ENCODE measurements around the gene DDB1. TPM values are rescaled to one million over a fixed set of nuclear protein-coding genes. Genes with fewer than 3 reads are reported as not detected.

Gene DDB1
- total RNA-seq, 1 donor = 335 TPM

DNA sequence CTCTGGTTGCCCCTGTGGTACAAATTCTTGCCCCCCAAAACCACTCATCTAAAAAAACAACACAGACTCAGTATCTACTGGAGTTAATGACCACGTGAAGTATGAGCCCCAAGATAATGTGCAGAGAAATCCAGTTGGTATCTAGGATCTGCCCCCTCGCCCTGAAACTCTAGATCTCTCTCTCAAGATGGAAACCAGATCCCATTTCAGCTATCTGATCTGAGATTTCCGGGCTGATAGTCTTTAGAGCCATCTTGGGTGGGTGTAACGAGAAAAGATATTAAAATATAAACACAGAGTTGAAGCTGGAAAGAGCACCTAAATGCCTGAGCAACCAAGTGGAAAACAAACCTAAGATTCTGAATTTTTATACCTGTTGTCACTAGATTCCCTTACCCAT lies 23.8 kb downstream of the DDB1 start:
- H3K4me3 ChIP-seq (ENCODE audit: low read depth, low read length) = no peak overlapping the region
- no peak for TF ChIP-seq CTCF (IDR thresholded peaks at IDR 0.05; ENCODE audit: insufficient read depth, low read depth, low read length)
- no peak for DNase-seq (ENCODE audit: low read depth)

GRCh38 chr11:61307354-61307753 lies 25.6 kb downstream of the DDB1 start:
- no peak for DNase-seq (ENCODE audit: low read depth)
- H3K4me3 ChIP-seq (ENCODE audit: low read depth, low read length) = no peak overlapping the region
- no peak for TF ChIP-seq CTCF (IDR thresholded peaks at IDR 0.05; ENCODE audit: insufficient read depth, low read depth, low read length)

DNA sequence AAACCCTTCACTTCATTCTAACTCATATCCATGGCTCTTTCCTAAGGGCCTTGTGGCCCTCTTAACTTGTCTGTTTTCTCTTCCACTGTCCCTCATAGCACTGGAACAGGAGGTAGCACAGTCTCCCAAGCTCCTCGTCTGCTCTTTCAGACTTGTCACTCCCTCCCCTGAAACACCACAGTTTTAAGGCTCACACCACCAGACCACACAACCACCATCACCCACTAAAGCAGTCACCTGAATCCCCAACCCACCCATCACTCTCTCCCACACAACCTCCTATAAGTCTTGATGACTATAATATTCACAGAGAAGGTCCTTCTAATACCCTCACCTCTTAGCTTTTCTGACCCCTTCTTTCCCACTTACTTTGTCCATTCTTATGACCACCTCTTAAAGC lies 26.7 kb downstream of the DDB1 start:
- H3K4me3 ChIP-seq (ENCODE audit: low read depth, low read length) = no peak overlapping the region
- TF ChIP-seq CTCF (IDR thresholded peaks at IDR 0.05; ENCODE audit: insufficient read depth, low read depth, low read length) = no peak
- DNase-seq (ENCODE audit: low read depth) = no peak

GRCh38 chr11:61305417-61305816 lies 27.5 kb downstream of the DDB1 start:
- no peak overlapping the region for H3K4me3 ChIP-seq (ENCODE audit: low read depth, low read length)
- TF ChIP-seq CTCF (IDR thresholded peaks at IDR 0.05; ENCODE audit: insufficient read depth, low read depth, low read length) = no peak
- no peak for DNase-seq (ENCODE audit: low read depth)

DNA sequence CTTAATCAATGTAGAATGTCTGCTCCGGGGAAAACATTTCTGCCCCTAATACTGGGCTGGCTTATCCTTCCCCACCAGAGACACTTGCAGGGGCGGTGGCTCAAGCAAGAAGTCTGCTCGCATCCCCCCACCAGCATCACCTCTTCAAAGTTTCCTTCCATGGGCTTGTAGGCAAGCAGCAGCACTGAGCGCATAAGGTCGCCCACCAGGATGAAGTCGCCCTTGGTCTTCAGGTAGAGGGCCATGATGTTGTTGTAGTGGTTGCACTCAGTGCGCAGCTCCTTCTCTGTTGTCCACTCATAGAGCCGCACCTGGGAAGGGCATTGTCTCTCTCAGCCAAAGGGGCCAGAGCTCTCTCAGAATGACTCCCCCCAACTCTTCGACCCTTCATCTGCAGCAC lies 29.2 kb downstream of the DDB1 start:
- TF ChIP-seq CTCF (IDR thresholded peaks at IDR 0.05; ENCODE audit: insufficient read depth, low read depth, low read length) = no peak
- H3K4me3 ChIP-seq (ENCODE audit: low read depth, low read length) = no peak overlapping the region
- DNase-seq (ENCODE audit: low read depth) = no peak

DNA sequence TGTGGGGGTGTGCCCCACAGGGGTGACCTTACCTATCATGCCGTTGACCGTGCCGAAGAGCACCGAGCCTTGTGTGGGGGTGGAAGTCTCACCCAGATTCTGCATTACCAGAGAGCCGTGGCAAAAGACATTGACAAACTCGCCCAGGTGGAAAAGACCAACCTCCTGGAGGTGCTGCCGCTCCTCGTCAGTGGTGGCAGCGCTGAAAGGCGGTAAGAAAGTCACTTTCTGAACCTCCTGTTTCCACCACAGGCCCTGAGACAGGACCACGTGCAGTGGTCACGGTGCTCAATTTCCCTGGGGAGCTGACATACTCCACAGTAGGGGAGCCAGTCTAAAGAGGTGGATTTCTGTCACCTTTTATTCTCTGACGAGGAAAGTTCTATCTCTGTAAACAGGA lies 30.4 kb downstream of the DDB1 start:
- DNase-seq (ENCODE audit: low read depth) = no peak
- no peak for TF ChIP-seq CTCF (IDR thresholded peaks at IDR 0.05; ENCODE audit: insufficient read depth, low read depth, low read length)
- no peak overlapping the region for H3K4me3 ChIP-seq (ENCODE audit: low read depth, low read length)

DNA sequence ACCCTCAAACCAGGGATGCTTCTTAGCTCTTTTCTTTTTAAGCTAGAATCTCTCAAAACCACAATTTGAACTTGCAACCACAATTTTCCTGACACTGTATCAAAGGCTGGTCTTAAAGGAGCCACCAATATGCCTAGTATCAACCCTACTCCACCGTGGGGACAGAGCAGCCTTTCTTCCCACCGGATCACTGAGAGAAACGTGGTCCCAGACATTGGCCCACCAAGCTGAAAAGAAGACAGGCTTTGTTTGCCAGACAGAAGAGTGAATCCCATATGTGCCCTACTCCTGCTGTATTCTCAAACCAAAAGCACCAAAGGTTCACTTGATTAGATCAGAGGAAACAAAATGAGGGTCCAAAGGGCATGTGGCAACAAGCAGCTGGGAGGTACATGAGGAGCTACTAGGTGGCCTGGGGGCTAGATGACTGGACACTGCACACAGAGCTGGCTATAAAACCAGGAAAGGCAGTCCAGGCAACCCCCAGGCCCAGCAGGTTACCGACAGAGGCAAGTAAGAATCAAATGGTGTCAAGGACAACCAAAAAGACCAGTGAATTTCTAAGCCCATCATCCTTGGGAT lies 34.2 kb downstream of the DDB1 start:
- DNase-seq (ENCODE audit: low read depth) = no peak
- no peak for TF ChIP-seq CTCF (IDR thresholded peaks at IDR 0.05; ENCODE audit: insufficient read depth, low read depth, low read length)
- H3K4me3 ChIP-seq (ENCODE audit: low read depth, low read length) = no peak overlapping the region

Data from fibroblast of villous mesenchyme (primary cell).